HEK293 (cell line): ENCODE results near the gene MYO5B.

Experiments
- ATF2 ChIP-seq: fragments of 450-650 bp; formaldehyde crosslinking; IDR thresholded peaks from 2 replicates; pipeline ENCODE4 v1.5.1; 2016; ENCODE audit warnings: missing biosample characterization, missing genetic modification characterization, low read depth
- CTCF ChIP-seq: fragments of 450-650 bp; formaldehyde crosslinking; IDR thresholded peaks from 2 replicates; pipeline ENCODE4 v1.5.1; 2016; ENCODE audit warnings: missing biosample characterization, missing genetic modification characterization
- TCF7L2 ChIP-seq: IDR thresholded peaks from 2 replicates; pipeline ENCODE4 v1.6.1; 2011; ENCODE audit warnings: low read depth, mild to moderate bottlenecking, inconsistent platforms, low read length, moderate library complexity, borderline replicate concordance
- TSHZ1 ChIP-seq: fragments of 450-650 bp; formaldehyde crosslinking; IDR thresholded peaks from 2 replicates; pipeline ENCODE4 v1.5.1; 2016; ENCODE audit warnings: missing biosample characterization, missing genetic modification characterization, borderline replicate concordance
- ZNF121 ChIP-seq: fragments of 450-650 bp; formaldehyde crosslinking; IDR thresholded peaks from 2 replicates; pipeline ENCODE4 v1.5.1; 2016; ENCODE audit warnings: missing biosample characterization, missing genetic modification characterization
- ZNF426 ChIP-seq: fragments of 450-650 bp; formaldehyde crosslinking; IDR thresholded peaks from 2 replicates; pipeline ENCODE4 v1.5.1; 2017; ENCODE audit warnings: missing biosample characterization, missing genetic modification characterization, mild to moderate bottlenecking, inconsistent platforms, moderate library complexity
- ZNF433 ChIP-seq: fragments of 450-650 bp; formaldehyde crosslinking; IDR thresholded peaks from 2 replicates; pipeline ENCODE4 v1.5.1; 2016; ENCODE audit warnings: missing biosample characterization, missing genetic modification characterization, low read depth
- ZNF48 ChIP-seq: fragments of 450-650 bp; formaldehyde crosslinking; IDR thresholded peaks from 2 replicates; pipeline ENCODE4 v1.5.1; 2016; ENCODE audit warnings: missing biosample characterization, missing genetic modification characterization
- ZNF501 ChIP-seq: fragments of 450-650 bp; formaldehyde crosslinking; IDR thresholded peaks from 2 replicates; pipeline ENCODE4 v1.5.1; 2016; ENCODE audit warnings: missing biosample characterization, missing genetic modification characterization
- ZNF513 ChIP-seq: fragments of 450-650 bp; IDR thresholded peaks from 2 replicates; pipeline ENCODE4 v1.5.1; 2018; ENCODE audit warnings: missing biosample characterization, missing genetic modification characterization
- ZNF529 ChIP-seq: fragments of 450-650 bp; formaldehyde crosslinking; IDR thresholded peaks from 2 replicates; pipeline ENCODE4 v1.5.1; 2017; ENCODE audit warnings: missing genetic modification characterization, missing biosample characterization; ENCODE audit not compliant: insufficient replicate concordance

GRCh38 chr18:49855711-49856415, 339.1 kb downstream of the MYO5B start:
- TF ChIP-seq TSHZ1 (tag by site-specific recombination) (no peak), ZNF426 (tag by site-specific recombination) (no peak), CTCF (tag by site-specific recombination) (no peak), ZNF529 (tag by site-specific recombination) (no peak), ZNF121 (tag by site-specific recombination) (no peak), ZNF501 (no peak), TCF7L2 (no peak), ZNF48 (tag by site-specific recombination) (no peak), ATF2 (no peak), ZNF513 (no peak), ZNF433 (tag by site-specific recombination) (no peak)
